B cell (primary cell): ENCODE measurements around the gene IDS.

Experiments used
- EZH2 ChIP-seq: IDR thresholded peaks from 2 replicates; pipeline ENCODE4 v1.6.1; 2012; ENCODE audit warnings: borderline replicate concordance, low read depth, mild to moderate bottlenecking, moderate library complexity, low read length; ENCODE audit not compliant: insufficient read depth, poor library complexity, severe bottlenecking
- TF ChIP-seq, protein P1 (sequence below): fragments of 200-600 bp; IDR thresholded peaks from one replicate; pipeline ENCODE4 v1.8.0; 2022; ENCODE audit warnings: antibody characterized with exemption, mild to moderate bottlenecking

DNA sequence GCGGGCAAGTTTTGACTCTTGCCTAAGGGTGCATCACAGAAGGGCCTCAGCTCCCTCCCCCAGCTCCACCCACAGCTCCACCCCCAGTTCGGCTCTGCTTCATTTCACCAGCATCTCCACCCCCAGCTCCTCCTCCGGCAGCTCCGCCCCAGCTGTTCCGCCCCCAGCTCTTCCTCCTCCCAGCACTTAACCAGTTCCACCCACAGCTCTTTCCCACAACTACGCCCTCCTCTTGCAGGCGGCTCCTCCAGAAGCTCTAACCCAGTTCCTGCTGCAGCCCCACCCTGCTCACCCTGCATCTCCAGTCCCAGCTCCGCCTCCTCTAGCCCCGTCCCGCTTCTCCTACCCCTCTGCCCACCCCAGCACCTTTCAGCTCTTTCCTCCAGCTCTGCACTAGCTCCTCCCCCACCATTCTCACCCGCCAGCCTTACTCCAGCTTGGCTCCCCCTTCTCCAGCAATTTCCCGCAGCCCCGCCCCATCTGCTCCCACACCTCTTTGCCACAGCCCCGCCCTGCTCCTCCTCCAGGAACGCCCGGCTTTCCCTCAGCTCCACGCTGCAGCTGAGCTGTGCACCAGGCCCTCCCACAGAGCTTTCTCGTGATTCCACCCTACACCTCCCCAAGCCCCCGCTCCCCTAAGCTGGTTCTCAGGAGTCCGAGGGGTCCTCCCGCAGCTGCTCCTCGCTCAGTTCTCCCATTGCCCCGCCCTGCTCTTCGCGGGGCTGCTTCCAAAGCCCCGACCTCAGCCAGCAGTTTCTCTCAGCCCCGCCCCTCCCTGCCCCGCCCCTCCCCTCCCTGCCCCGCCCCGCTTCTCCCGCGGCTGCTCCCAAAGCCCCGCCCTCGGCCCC, 34.4 kb upstream of the IDS start:
- no peak for TF ChIP-seq EZH2
- TF ChIP-seq, protein P1, sequence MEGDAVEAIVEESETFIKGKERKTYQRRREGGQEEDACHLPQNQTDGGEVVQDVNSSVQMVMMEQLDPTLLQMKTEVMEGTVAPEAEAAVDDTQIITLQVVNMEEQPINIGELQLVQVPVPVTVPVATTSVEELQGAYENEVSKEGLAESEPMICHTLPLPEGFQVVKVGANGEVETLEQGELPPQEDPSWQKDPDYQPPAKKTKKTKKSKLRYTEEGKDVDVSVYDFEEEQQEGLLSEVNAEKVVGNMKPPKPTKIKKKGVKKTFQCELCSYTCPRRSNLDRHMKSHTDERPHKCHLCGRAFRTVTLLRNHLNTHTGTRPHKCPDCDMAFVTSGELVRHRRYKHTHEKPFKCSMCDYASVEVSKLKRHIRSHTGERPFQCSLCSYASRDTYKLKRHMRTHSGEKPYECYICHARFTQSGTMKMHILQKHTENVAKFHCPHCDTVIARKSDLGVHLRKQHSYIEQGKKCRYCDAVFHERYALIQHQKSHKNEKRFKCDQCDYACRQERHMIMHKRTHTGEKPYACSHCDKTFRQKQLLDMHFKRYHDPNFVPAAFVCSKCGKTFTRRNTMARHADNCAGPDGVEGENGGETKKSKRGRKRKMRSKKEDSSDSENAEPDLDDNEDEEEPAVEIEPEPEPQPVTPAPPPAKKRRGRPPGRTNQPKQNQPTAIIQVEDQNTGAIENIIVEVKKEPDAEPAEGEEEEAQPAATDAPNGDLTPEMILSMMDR: no peak
